Urinary bladder (tissue), 4 donors: Measurements from ENCODE around the gene SERF2. TPM values are rescaled to one million over a fixed set of nuclear protein-coding genes. Genes with fewer than 3 reads are reported as not detected.
"Not testable (repeated sequence)": the region's sequence is repeated elsewhere in the genome, so short reads cannot be mapped to it uniquely, and the experiment has no call there.

ENCODE experiments used
- DNase-seq: peaks from one replicate; pipeline ENCODE4 v3.0.0-alpha.2; 2015; ENCODE audit errors: extremely low spot score
- H3K27ac ChIP-seq: one replicate; pipeline ENCODE4 v1.5.1; 2013; ENCODE audit warnings: low read depth, mild to moderate bottlenecking, moderate library complexity
- H3K36me3 ChIP-seq: one replicate; pipeline ENCODE4 v1.6.1; 2013; ENCODE audit warnings: mild to moderate bottlenecking, moderate library complexity; ENCODE audit not compliant: insufficient read depth
- H3K4me1 ChIP-seq: one replicate; pipeline ENCODE4 v1.6.1; 2013; ENCODE audit warnings: mild to moderate bottlenecking, moderate library complexity; ENCODE audit not compliant: insufficient read depth
- H3K4me3 ChIP-seq: one replicate; pipeline ENCODE4 v1.5.1; 2013; ENCODE audit warnings: low read depth, low read length
- WGBS: extraction: QIAGEN DNeasy Blood & Tissue Kit; methylation state at CpG from one replicate; pipeline ENCODE4 v1.1.7; 2013; 5-methylcytosine and 5-hydroxymethylcytosine counted together
- polyA plus RNA-seq: library from polyadenylated mRNA; stranded (reverse); fragments of 200-250 nt; gene quantifications from one replicate; pipeline ENCODE4 v1.2.3, GENCODE V29; 2013
- total RNA-seq: library from RNA; depleted of rRNA; stranded (reverse); fragments of >200 nt; gene quantifications from one replicate; pipeline ENCODE4 v1.2.3, GENCODE V29; 2014
- donor health status: healthy with polysubstance abuse.
- donor health status: healthy.

SERF2 gene
- total RNA-seq: 248 TPM
- 1,227 TPM for polyA plus RNA-seq

DNA sequence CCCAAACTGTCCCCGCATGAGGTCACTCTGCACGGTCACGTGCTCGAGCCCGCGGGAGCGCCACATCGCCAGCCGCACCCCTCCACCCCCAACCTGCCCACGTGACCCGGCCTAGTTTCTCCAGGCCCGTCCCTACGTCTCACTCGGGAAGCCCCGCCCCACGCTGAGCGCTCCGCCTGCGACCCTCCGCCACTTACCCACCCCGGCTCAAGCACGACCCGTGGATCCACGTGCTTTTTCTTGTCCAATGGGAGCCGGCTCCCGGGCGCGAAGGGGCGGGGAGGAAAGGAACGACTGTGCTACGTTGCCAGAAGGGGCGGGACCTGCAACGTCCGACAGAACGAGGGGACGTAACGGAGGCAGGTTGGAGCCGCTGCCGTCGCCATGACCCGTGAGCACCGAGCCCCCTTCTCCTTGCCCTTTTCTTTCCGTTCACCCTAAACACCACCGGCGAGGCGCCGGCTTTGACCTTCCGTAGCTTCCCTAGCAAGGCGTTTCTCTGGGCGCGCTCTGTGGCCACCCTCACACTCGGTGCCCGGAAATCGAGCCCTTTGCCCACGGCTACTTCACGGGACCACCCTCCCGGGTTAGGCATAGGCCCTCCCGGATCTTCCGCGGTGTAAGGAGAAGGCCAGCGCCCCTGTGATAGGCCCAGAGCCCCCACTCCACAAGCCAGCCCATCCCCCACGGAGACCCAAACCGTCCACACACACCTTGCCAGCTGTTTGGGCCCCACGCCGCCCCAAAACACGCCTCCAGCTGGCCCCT, at the start of gene SERF2:
Gene SERF2, plus strand, starts transcription at position 328 of the 768 bp plus-strand sequence. Its CDS starts 57 bp downstream, at position 385.
- Histone ChIP-seq H3K4me3 (peak within 1 kb of the TSS; percentile 80), H3K4me1 (peaks cover 2% of the 10 kb centered on the region), H3K27ac (peak within 1 kb of the TSS; percentile 98), H3K36me3 (no peaks in the 10 kb centered on the region)
- WGBS: under 1% methylated on average over 66 of the region's 66 CpGs
- peak; percentile 99 for DNase-seq

DNA sequence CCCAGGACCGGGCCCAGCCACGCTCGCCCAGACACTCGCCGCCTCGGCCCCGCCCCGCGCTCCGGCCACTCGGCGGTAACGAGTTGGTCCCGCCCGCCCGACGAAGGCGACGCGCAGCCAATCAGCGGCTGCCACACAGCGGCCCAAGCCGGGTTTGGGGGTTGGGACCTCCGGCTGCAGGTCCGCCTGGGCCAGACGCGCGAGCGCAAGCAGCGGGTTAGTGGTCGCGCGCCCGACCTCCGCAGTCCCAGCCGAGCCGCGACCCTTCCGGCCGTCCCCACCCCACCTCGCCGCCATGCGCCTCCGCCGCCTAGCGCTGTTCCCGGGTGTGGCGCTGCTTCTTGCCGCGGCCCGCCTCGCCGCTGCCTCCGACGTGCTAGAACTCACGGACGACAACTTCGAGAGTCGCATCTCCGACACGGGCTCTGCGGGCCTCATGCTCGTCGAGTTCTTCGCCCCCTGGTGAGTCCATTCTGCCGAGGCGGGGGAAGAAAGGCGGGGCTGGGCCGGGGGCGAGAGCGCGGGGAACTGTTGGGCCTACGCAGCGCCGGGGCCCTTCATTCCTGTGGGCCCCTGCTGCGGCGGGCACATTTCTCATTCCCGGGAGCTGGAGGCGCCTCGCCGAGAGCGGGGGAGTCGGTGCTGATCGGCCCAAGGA, 45.7 kb upstream of the SERF2 start, which contains the start of gene PDIA3:
Gene PDIA3, plus strand, starts transcription at position 194 of the 658 bp plus-strand sequence. Its CDS starts 102 bp downstream, at position 296.
- H3K4me1 ChIP-seq, H3K36me3 ChIP-seq: not testable (repeated sequence)
- DNase-seq: peak; percentile 55
- H3K4me3 ChIP-seq: peak within 1 kb of the TSS; percentile 97
- WGBS: under 1% methylated on average over 84 of the region's 84 CpGs
- H3K27ac ChIP-seq: peak within 1 kb of the TSS; percentile 96

DNA sequence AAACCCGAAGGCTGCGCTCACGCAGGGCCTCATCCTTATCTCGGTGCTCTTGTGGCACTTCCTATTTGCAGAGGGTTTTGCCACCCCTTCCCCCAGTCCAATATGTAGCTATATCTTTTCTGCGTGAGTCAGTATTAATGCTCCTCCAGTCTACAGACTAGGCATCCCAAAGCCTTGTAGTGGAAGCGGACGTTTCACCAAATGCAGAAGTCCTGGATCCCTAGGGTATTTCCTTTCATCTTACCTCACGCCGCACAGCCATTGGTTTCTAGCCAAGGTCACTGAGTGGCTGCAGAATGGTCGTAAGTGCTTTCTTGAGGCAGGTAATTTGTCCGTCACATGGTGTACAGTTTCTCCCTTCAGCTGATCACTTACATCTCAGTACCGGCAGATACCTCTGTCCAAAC, 45.2 kb upstream of the SERF2 start:
- Histone ChIP-seq H3K4me3 (peak overlapping the region; percentile 97), H3K27ac (peak overlapping the region; percentile 96)
- not testable (repeated sequence) for DNase-seq, H3K4me1 ChIP-seq, H3K36me3 ChIP-seq
- WGBS: under 1% methylated on average over 12 of the region's 12 CpGs

DNA sequence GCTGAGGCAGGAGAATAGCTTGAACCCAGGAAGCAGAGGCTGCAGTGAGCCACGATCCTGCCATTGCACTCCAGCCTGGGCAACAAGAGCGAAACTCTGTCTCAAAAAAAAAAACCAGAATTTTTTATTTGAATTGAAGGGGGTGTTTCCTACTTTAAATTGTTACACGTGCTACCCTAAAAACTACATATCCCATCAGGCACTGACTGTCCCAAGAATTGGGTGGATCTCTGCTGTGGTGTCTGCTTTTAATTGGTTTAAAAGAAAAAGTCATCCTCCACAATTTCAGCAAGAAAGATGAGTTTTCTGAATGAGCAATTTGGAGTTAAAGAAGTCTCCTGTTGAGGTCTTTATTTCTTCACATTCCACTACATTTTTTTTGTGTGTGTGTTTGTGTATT, 43.7 kb upstream of the SERF2 start:
- 75% methylated on average over 3 of the region's 3 CpGs for WGBS
- no peaks in the 10 kb centered on the region for H3K36me3 ChIP-seq
- DNase-seq: no peak
- no peak overlapping the region for H3K27ac ChIP-seq
- peaks cover 4% of the 10 kb centered on the region for H3K4me1 ChIP-seq
- no peak overlapping the region for H3K4me3 ChIP-seq

DNA sequence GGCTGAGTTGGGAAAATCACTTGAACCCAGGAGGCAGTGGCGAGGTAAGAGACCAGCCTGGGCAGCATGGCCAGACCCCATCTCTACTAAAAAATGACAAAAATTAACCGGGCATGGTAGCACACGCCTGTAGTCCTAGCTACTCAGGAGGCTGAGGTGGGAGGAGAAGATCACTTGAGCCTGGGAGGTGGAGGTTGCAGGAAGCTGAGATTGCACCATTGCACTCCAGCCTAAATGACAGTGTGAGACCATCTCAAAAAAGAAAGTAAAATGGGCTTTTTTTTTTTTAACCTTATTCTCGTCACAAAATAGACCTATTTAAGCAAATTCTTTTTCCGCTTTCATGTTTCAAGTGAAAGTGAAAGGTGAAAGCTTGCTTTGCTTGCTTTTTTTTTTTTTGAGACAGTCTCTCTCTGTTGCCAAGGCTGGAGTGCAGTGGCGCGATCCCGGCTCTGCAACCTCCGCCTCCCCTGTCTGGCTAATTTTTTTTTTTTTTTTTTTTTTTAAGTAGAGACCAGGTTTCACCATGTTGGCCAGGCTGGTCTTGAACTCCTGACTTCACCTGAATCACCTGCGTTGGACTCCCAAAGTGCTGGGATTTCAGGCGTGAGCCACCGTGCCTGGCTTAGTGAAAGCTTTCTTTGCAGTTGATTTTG, 42.3 kb upstream of the SERF2 start:
- DNase-seq: no peak
- peaks cover 4% of the 10 kb centered on the region for H3K4me1 ChIP-seq
- no peak overlapping the region for H3K27ac ChIP-seq
- 83% methylated on average over 12 of the region's 12 CpGs for WGBS
- no peak overlapping the region for H3K4me3 ChIP-seq
- H3K36me3 ChIP-seq: peaks cover 2% of the 10 kb centered on the region

DNA sequence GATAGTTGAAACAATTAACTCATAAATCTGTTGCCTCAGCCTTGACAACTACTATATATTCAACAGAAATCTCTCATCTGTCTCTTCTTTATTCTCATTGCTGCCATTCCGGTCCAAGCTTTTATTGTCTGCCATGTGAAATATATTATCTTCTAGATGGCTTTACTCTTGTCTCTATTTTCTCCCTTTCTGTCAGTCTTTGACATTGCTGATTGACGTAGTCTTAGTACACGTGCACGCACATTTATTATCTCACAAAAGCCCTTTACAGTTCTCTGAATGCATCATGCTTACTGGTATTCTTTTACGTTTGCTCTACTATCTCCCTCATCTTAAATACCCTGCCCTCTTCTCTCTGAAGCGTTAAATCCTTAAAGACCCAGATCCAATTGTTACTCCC, 40.2 kb upstream of the SERF2 start:
- Histone ChIP-seq H3K4me3 (no peak overlapping the region), H3K4me1 (peaks cover 4% of the 10 kb centered on the region), H3K27ac (no peak overlapping the region), H3K36me3 (peaks cover 2% of the 10 kb centered on the region)
- no peak for DNase-seq
- 82% methylated on average over 6 of the region's 6 CpGs for WGBS

DNA sequence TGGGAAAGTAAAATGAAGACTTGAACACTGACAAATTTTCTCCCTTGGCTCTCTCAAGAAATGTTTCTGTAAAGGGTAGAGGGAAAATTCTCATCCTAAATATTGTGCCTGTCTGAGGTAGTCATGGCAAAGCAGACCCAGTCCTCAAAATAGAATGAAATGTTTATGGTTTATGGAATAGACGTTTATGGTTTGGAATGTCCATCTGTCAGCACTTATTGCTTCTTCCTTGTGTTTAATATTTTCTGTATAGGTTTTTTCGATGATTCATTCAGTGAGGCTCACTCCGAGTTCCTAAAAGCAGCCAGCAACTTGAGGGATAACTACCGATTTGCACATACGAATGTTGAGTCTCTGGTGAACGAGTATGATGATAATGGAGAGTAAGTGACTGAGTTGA, 29.3 kb upstream of the SERF2 start:
- DNase-seq: no peak

DNA sequence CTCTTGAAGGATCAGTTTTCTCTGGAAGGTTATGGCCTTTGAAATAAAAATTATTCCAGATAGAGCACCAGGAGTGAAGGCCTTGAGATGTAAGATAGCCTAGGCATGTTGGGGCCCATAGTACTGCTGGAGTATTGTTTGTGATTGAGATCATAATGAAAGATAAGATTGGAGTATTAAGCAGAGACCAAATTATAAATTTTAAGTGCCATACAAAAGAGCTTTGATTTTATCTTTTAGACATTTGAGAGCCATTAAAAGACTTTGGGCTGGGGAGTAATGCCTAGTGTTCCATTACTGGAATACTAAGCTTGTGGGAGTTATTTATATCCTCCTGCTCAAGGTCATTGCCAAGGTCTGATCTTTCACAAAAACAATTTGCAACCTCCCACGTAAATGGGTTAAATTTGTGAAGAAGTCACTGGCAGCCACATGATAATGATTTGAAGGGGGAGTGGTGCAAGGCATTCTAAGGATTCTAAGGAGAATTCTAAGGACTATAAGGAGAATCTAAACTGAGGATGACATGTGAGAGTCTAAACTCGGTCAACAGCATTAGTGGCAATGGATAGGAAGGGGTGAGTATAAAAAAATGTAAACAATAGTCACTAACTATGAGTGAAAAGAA, 28.2 kb upstream of the SERF2 start:
- 40% methylated on average over 2 of the region's 2 CpGs for WGBS
- Histone ChIP-seq H3K4me1 (no peaks in the 10 kb centered on the region), H3K27ac (no peak overlapping the region), H3K36me3 (peaks cover 10% of the 10 kb centered on the region), H3K4me3 (no peak overlapping the region)
- no peak for DNase-seq

More for the DNA sequence above, 29.3 kb upstream of the SERF2 start:
- no peaks in the 10 kb centered on the region for H3K4me1 ChIP-seq
- no peak overlapping the region for H3K27ac ChIP-seq
- WGBS: 34% methylated on average over 6 of the region's 6 CpGs
- H3K4me3 ChIP-seq: no peak overlapping the region
- H3K36me3 ChIP-seq: peaks cover 11% of the 10 kb centered on the region

DNA sequence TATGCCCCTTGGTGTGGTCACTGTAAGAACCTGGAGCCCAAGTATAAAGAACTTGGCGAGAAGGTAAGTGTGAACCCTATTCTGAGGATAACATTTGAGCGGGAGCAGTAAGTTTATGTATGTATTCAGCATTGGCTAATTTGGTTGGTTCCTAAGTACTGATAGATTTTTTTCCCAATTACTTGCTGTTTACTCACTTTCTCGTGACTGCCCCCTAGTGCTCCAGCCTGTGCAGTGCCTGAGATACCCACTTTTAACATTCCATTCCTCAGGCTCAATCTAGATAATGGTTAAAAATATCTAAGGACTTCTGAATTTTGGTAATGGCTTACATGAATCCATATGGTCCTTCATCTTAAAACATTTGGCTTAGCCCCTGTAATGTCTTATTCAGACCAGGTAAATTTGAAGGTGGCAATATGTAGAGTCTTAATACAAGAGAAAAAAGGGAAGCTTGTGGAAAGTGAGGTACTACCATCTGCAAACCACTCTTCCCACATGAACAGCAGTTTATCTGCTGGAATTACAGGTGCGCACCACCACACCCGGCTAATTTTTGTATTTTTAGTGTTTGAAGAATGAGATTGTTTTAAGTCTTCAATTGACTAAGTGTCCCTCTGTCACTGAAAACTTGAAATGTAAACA, 22.4 kb upstream of the SERF2 start:
- DNase-seq: no peak
- Histone ChIP-seq H3K4me3 (no peak overlapping the region), H3K36me3 (peaks cover 15% of the 10 kb centered on the region), H3K27ac (no peak overlapping the region), H3K4me1 (no peaks in the 10 kb centered on the region)
- WGBS: 70% methylated on average over 5 of the region's 5 CpGs

DNA sequence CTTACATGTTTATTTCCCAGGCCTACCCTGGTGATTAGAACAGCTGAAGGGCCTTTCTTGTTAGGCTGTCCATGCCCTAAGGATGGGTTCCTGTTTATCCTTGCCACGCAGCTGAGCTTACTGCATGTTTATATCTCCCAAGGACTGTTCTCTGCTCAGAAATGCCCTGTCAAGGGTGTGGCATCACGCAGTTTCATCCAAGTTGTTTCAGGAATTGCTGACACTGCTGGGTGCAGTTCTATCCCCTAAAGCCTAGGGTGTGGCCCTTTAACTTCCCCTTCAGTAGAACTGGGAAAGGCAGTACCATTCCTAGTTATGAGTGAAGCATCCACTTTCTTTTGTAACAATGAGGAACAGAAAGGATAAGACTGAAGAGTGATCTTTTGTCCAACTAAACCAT, 20.3 kb upstream of the SERF2 start:
- H3K4me1 ChIP-seq: no peaks in the 10 kb centered on the region
- DNase-seq: no peak
- H3K36me3 ChIP-seq: peaks cover 11% of the 10 kb centered on the region
- H3K4me3 ChIP-seq: no peak overlapping the region
- 54% methylated on average over 2 of the region's 2 CpGs for WGBS
- H3K27ac ChIP-seq: no peak overlapping the region

DNA sequence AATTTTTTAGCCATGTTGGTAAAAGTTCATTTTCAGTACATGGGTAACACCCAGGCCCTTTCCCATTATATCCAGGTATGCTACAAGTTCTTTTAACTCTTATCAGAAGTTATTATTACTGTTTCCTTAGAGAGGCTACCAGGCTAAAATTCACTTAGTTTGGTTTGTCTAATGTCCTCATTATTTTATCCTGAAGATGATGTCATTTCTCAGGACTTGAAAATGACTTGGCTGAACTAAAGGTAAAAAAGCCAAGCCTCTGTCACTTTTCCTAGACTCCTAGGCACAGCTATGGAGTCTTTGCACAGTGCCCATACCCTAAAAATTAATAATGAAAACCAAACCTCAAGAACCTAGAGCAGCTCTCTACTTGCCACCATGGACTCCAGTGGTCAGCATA, 19.5 kb upstream of the SERF2 start:
- no peak for DNase-seq

DNA sequence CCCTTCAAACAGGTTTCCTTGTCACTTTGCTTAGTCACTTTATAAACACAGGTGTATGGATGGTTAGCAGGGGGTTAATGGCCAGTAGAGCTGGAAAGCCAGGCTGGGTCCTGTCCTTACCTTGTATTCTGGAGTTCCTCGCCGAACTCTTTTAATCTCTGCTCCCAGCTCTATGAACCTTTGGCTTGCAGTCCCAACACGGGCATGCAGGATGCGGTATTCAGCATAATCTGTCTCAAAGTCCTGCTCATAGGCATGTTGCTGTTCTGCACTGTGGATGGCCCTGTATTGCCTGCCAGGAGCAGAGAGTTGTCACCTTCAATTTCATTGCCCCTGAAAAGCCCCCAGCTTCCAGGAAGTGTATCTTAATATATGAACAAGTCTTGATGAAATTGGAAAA, 18.1 kb upstream of the SERF2 start:
- Histone ChIP-seq H3K36me3 (peaks cover 6% of the 10 kb centered on the region), H3K27ac (no peak overlapping the region), H3K4me3 (no peak overlapping the region), H3K4me1 (no peaks in the 10 kb centered on the region)
- WGBS: 68% methylated on average over 4 of the region's 4 CpGs
- DNase-seq: no peak

More for the DNA sequence above, 19.5 kb upstream of the SERF2 start:
- peaks cover 10% of the 10 kb centered on the region for H3K36me3 ChIP-seq
- no peak overlapping the region for H3K4me3 ChIP-seq
- no peak overlapping the region for H3K27ac ChIP-seq
- H3K4me1 ChIP-seq: no peaks in the 10 kb centered on the region

DNA sequence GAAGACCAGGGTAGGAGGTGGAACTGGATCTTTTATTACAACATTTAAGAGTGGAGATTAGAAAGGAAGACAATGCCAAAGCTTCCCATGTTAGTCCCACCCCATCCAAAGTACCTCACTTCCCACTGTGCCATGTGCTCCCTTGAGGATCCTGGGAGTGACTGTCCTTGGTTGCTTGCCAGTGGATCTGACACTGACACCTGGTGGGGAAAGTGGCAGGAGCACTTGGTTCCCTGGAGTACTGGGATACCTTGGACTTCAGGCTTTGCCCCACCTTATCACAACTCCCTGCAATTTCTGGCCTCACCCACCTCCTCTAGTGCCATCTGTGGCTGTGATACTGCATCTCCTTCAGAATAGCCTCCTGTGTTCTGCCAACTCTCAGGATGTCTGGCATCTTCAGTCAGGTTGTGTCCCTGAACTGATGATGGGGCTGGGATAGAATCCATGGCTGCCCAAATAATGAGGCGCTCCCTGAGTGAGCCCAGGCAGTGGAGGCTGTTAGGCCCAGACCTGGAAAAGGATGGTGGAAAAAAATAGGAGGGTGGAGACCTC, 16.6 kb upstream of the SERF2 start:
- H3K36me3 ChIP-seq: peaks cover 5% of the 10 kb centered on the region
- no peak overlapping the region for H3K27ac ChIP-seq
- H3K4me3 ChIP-seq: no peak overlapping the region
- whole genome bisulfite sequencing: 98% methylated on average over 1 of the region's 1 CpG
- no peaks in the 10 kb centered on the region for H3K4me1 ChIP-seq
- no peak for DNase-seq
